Left colon (tissue), 2 donors: ENCODE measurements around the gene ASPG. TPM values are rescaled to one million over a fixed set of nuclear protein-coding genes. Genes with fewer than 3 reads are reported as not detected.
"Not testable (repeated sequence)": the region's sequence is repeated elsewhere in the genome, so short reads cannot be mapped to it uniquely, and the experiment has no call there.

Experiments used
- ATAC-seq: fragments of 200-7000 bp; cut with Tn5 transposase; one replicate; pipeline ENCODE4 v1.9.1; 2020; ENCODE audit warnings: mild to moderate bottlenecking, moderate library complexity
- DNase-seq, 2 donors: peaks; one replicate each; pipeline ENCODE4 v3.0.0-alpha.2; 2020
- intact Hi-C, 2 donors: fragments of 100-400 bp; cut with DNase I in 1 of 2; cut with micrococcal nuclease in 1 of 2; formaldehyde crosslinking; loops; one replicate each; pipeline versions ENCODE4 v1.11.2 to v1.14.0; 2022; cut with DNase I, micrococcal nuclease
- total RNA-seq, 2 donors: library from RNA; stranded (reverse); fragmentation: NEBNext Ultra II Directional; extraction: Animal tissue kit (Norgen Biotek cat#: 25700); gene quantifications; one replicate each; pipeline ENCODE4 v1.2.1, GENCODE V29; 2021
- donor health status: DM: no; HTN: no; CAD: no.
- donor health status: DM: yes; HTN: yes; CAD: no.

Gene ASPG
- total RNA-seq, 2 donors from 2014 or later: 9.4 to 60.8 TPM

- DNase-seq: no peak
- ATAC-seq: no peak
- intact Hi-C loops: no loop called here
Measured at GRCh38 chr14:104149617-104150135, 64.2 kb downstream of the ASPG start.

GRCh38 chr14:104150136-104151025 lies 64.9 kb downstream of the ASPG start:
- intact Hi-C loops: no loop called here
- ATAC-seq (no peak), DNase-seq (no peak)

DNA sequence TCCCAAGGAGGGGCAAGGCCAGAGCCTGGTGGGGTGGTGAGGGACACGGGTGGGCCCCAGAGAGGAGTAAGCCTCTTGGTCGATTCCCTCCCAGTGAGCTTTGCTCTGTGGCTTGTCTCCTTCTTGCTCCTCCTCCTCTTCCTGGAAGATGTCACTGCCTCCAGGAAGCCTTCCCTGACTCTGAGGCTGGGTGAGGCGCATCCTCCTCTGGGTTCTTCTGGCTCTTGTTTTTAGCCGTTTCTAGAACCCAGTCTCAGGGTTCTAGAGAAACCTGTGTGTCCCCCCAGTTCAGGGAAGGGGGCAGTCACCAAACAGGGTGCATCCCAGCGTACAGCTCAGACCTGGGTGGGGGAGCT lies 65.5 kb downstream of the ASPG start:
- intact Hi-C loops: no loop called here
- no peak for ATAC-seq
- DNase-seq: no peak

DNA sequence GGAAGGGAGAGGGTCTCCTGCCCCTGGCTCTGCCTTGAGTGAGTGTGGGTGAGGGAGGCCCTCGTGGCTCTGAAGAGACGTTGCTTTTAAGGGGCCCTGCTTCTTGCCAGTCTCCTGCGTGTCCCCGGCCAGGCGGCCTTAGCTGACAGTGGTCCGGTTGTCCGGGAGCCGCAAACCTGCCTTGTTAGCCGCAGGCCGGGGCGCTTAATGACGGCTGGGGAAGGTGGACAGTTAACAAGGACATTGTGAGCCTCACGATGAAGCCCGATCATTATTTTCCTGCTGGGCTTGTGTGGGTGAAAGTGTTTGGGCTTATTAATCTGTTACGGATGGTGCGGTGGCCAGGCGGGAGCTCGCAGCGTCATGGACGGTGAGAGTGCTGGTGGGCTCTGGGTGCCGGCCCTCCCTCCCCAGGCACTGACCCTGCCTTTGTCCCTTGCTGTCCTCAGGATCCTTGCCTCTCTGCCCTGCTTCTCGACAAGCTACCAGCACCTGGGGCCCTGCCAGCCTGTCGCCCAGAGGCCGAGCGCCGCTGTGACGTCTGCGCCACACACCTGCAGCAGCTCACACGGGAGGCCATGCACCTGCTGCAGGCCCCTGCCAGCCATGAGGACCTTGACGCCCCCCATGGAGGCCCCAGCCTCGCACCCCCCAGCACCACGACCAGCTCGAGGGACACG lies 66.2 kb downstream of the ASPG start:
- DNase-seq (no peak), ATAC-seq (no peak)
- intact Hi-C loops: no loop called here

DNA sequence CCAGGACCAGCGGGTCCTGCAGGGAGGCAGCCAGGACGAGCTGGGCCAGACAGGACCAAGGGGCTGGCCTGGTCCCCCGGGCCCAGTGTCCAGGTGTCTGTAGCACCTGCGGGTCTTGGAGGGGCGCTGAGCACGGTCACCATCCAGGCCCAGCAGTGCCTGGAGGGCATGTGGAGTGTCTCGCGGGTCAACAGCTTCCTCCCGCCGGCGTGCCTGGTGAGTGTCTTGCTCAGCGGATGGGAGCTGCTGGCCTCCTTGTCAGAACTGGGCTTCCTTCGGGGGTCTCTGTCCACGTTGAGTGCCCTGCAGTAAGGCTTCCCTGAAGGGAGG lies 66.7 kb downstream of the ASPG start:
- intact Hi-C loops: no loop called here
- DNase-seq: no peak
- ATAC-seq: no peak

DNA sequence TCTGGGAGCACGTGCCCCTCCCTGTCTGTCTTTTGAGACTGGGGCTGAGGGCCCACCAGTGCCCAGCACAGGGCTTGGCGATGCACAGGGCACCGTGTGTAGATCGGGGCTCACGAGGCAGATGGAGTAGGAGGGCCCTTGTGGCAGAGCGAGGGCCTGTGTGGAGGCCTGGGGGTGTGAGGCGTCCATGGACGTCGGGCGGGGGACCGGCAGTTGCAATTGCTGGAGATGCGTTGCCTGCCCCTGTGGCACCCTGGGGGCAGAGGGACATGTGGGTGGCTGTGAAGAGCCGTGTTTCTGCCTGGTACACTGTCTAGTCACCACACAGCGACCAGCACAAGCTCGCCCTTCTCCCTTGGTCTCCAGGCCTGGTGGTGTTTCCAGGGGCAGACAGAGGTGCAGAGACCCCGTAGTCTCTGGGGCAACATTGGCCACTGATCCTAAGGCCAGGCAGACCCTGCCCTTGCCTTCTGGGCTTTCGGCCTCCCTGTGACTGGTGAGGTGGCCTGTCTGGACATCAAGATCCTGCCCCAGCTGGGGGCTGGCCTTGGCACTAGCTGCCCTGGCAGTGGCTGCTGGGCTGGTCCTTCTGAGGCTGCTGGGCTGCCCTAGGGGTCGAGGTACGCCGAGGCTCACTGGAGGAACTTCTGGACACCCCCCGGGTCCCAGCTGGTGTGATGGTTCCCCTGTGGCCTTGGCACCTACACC lies 67.3 kb downstream of the ASPG start:
- ATAC-seq (no peak), DNase-seq (no peak)
- intact Hi-C loops: no loop called here

GRCh38 chr14:104153394-104153755 lies 67.9 kb downstream of the ASPG start:
- ATAC-seq, intact Hi-C loops, DNase-seq: not testable (repeated sequence)

GRCh38 chr14:104154246-104154645 lies 68.7 kb downstream of the ASPG start:
- ATAC-seq (no peak), DNase-seq (no peak)
- intact Hi-C loops: no loop called here

GRCh38 chr14:104155513-104155912 lies 70.0 kb downstream of the ASPG start:
- DNase-seq: no peak
- ATAC-seq: no peak
- intact Hi-C loops: no loop called here

- intact Hi-C loops: no loop called here
- no peak for ATAC-seq
- DNase-seq: no peak
Measured at GRCh38 chr14:104156142-104156541, 70.6 kb downstream of the ASPG start.

DNA sequence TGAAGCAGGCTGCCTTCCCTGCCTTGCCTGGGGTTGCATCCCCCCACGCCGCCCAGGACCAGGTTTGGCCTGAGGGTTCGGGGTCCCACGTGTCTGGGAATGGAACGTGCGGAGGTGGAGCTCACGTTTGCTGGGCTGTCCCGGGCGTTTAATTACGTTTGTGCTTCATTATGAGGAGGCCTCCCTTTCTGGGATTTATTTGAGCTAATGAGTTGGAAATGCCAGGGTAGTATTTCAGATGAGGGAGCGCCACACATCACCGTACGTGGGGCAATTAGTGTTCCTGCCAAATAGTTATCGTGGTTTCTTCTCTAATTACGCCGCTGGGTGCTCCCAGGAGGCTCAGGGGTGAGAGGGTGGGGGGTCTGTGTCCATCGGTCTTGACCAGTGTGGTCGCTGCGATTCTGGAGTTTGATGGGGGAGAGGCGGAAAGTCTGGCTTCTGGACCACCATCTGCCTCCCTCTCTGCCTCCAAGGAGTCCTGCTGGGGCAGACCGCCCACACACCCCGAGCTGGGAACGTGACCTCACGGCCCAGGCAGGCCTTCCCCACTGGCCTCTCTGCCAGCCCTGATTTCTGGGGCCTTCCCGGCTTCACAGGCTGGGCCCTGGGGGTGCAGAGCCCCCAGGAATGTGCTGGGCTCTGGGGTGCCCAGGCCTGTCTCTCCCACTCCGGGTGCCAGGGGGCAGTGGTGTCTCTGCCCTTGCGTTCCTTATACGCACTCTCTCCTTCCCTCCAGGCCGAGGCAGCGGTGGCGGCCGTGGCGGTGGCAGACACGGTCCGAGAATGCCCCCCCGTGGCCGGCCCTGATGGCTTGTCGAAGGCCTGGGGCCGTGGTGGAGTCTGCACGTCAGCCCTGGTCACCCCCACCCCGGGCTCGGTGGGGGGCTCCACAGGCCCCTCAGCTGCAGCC lies 71.8 kb downstream of the ASPG start:
- DNase-seq (no peak), ATAC-seq (peak; percentile 45)
- intact Hi-C loops: no loop called here

DNA sequence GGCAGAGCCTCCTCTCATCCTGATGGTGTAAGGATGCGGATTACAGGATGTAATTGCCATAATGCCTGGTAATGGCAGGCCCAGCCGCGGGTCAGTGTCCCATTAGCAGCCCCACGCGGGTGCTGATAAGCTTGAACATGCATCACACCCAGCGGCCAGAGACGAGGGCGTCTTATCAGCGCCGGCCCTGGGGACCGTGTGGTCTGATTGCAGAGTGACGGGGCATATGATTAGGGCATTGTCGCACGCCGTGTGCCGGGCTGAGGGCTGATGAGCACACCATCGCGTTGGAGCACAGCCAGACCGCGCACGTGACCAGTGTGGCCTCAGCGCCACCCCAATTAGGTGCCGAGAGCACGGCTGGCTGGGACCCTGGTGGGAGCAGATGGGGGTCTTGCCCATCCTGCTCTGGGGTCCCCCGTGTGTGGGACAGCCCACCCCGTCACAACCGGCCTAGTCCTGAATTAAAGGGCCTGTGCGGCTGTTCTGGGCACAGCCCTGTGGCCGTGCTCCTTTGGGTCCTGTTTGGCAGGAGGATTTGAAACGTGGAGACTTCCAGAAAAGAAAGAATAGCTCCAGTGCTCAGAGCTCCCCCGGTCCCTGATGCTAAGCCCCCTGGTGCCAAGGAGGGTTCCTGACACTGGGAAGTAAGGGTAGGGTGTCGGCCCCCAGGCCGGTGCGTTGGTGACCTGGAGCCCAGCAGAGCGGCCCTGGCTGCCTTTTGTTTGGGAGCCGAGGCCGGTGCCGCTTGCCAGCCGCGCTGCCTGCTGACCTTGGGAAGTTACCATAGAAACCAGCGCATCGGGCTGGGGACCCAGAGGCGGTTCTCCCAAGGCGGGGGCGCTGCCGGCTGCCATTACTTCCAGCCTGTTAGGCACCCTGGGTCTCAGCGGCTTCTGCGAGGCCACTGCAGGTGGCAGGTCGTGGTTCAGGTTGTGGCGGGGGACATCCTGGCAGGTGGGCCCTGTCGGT lies 73.6 kb downstream of the ASPG start:
- no peak for ATAC-seq
- intact Hi-C loops: no loop called here

GRCh38 chr14:104159990-104160389 lies 74.5 kb downstream of the ASPG start:
- DNase-seq (no peak), ATAC-seq (no peak)
- intact Hi-C loops: no loop called here

More for the DNA sequence above, 73.6 kb downstream of the ASPG start:
- no peak for DNase-seq

- DNase-seq (no peak), ATAC-seq (no peak)
- intact Hi-C loops: no loop called here
Measured at GRCh38 chr14:104161602-104162367, 76.3 kb downstream of the ASPG start.

DNA sequence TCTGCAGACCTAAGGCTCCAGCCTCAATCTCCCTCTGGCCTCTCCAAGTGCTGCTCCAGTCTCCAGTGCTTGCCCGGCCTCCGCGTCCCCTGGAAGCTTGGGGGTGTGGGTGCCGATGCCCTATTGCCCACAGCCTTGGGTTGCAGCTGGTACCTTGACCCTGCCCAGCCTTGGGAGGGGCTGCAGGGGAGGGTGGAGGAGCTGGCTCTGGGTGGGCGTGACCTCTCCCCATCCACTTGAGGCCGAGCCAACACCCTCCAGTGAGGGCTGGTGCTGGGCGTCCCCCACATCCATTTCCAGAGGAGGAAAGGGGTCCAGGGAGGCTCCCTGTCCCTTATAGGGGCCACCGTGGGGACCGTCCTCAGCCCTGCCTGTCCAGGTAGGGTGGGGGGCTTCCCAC lies 77.0 kb downstream of the ASPG start:
- intact Hi-C loops: no loop called here
- no peak for ATAC-seq
- DNase-seq: no peak

- intact Hi-C loops: no loop called here
- DNase-seq (no peak), ATAC-seq (no peak)
Measured at GRCh38 chr14:104163541-104163940, 78.0 kb downstream of the ASPG start.

DNA sequence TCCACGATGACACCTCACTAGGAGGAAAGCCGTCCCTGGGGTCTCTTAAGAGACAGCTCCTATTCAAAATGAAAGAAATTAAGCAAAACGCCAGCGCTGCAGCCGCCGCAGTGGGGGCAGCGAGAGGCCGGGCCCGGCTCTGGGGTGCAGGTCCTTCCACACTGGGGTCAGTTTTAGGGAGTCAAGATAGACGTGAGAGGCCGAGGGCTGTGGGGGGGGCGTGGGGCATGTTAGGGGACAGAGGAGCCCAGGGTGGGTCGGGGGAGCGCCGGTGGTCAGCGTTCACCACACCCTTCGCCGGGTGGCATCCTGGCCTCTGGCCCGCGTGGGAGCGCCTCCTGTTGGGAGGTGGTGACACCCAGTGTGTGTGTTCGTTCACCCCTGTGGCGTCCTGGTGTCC lies 78.5 kb downstream of the ASPG start:
- no peak for DNase-seq
- intact Hi-C loops: no loop called here
- no peak for ATAC-seq
